Measurements from ENCODE around the gene NUDT19.

The NUDT19 gene

DNA sequence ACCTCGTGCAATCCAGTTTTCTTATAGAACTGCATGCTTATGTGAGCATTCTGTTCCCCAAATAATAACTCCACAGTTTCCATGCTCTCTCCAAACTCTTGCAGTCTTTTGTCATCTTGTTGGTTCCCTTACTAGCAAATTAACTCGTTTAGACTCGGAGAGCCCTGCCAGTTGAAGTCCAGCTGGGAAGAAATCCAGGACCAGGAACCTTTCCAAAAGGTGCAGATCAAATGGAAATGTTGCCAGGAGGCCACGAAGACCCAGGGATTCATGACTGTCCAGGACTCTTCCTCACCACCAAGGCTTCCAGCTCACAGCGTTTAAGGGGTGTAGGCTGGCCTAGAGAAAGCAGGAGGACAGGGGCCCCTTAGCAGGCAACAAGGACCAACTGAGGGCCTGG is 25.9 kb downstream of the NUDT19 start:
- no peak for ATAC-seq
- TF ChIP-seq ISL1 (CRISPR knock-in tag; IDR thresholded peaks at IDR 0.05) = no peak
- TF ChIP-seq ZFP30 (CRISPR knock-in tag; IDR thresholded peaks at IDR 0.05) = no peak

DNA sequence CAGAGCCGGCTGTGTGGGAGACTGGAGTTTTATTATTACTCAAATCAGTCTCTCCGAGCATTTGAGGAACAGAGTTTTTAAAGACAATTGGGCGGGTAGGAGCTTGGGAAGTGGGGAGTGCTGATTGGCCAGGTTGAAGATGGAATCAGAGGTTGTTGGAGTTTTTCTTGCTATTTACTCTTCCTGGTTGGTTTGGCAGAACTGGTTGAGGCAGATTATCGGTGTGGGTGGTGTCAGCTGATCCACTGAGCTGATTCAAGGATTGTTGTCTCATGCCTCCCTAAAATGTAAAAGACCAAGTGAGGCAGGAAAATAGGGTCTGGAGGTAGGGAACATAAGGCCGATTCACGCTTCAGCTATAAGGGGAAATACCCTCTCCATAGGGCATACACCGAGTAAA is 26.7 kb downstream of the NUDT19 start:
- no peak for ATAC-seq

DNA sequence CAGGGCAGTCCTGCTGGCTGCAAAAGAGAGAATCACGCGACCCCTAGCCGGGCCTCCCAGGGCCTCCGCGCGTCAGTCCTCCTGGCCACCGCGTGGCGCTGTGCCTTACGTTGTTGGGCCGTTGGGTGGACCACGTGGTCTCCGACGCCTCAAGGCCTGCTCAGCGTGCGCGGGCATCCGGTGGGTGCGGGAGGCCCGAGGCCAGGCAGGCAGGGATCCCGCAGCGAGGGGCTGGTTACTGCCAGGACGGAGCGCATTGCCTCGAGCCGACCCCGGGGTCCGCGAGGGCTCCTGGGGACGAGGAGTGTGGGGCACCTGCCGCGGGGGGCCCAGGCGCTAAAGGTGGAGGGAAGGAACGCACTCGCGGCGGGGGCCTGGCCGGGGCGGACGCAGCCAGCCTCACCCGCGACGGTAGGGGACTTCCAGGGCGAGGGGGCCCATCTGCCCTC is 28.0 kb downstream of the NUDT19 start, which contains the start of gene TDRD12:
TSS of gene TDRD12 (plus strand) at position 157 of the 449 bp plus-strand sequence. CDS start 306 bp downstream, outside the sequence.
- ATAC-seq = no peak
- TF ChIP-seq ZNF70 (CRISPR knock-in tag; IDR thresholded peaks at IDR 0.05) = no peak
- TF ChIP-seq, protein P1, sequence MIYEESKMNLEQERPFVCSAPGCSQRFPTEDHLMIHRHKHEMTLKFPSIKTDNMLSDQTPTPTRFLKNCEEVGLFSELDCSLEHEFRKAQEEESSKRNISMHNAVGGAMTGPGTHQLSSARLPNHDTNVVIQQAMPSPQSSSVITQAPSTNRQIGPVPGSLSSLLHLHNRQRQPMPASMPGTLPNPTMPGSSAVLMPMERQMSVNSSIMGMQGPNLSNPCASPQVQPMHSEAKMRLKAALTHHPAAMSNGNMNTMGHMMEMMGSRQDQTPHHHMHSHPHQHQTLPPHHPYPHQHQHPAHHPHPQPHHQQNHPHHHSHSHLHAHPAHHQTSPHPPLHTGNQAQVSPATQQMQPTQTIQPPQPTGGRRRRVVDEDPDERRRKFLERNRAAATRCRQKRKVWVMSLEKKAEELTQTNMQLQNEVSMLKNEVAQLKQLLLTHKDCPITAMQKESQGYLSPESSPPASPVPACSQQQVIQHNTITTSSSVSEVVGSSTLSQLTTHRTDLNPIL (CRISPR knock-in tag; IDR thresholded peaks at IDR 0.05; ENCODE audit: low read depth) = no peak
- no peak for TF ChIP-seq TOX (CRISPR knock-in tag; IDR thresholded peaks at IDR 0.05; ENCODE audit: borderline replicate concordance)
- no peak for TF ChIP-seq ESRRG (CRISPR knock-in tag; IDR thresholded peaks at IDR 0.05)
- TF ChIP-seq SNAI2 (CRISPR knock-in tag; IDR thresholded peaks at IDR 0.05) = no peak
- no peak for TF ChIP-seq GLIS3 (CRISPR knock-in tag; IDR thresholded peaks at IDR 0.05)
- no peak for TF ChIP-seq PPARA (CRISPR knock-in tag; IDR thresholded peaks at IDR 0.05; ENCODE audit: borderline replicate concordance)
- no peak for TF ChIP-seq ZNF565 (CRISPR knock-in tag; conservative IDR thresholded peaks at IDR 0.05; ENCODE audit: low read depth)
- TF ChIP-seq ARNTL (CRISPR knock-in tag; IDR thresholded peaks at IDR 0.05; ENCODE audit: borderline replicate concordance, low read depth) = no peak
- TF ChIP-seq ZC3H10 (CRISPR knock-in tag; IDR thresholded peaks at IDR 0.05) = no peak
- TF ChIP-seq TCF4 (CRISPR knock-in tag; IDR thresholded peaks at IDR 0.05; ENCODE audit: borderline replicate concordance) = no peak
- no peak for TF ChIP-seq BACH2 (CRISPR knock-in tag; IDR thresholded peaks at IDR 0.05; ENCODE audit: borderline replicate concordance)
- no peak for TF ChIP-seq ZFP3 (CRISPR knock-in tag; IDR thresholded peaks at IDR 0.05)
- TF ChIP-seq ZNF8 (CRISPR knock-in tag; IDR thresholded peaks at IDR 0.05) = no peak
- TF ChIP-seq ZFP30 (CRISPR knock-in tag; IDR thresholded peaks at IDR 0.05) = no peak
- no peak for TF ChIP-seq RARB (CRISPR knock-in tag; IDR thresholded peaks at IDR 0.05)
- TF ChIP-seq, protein P2, sequence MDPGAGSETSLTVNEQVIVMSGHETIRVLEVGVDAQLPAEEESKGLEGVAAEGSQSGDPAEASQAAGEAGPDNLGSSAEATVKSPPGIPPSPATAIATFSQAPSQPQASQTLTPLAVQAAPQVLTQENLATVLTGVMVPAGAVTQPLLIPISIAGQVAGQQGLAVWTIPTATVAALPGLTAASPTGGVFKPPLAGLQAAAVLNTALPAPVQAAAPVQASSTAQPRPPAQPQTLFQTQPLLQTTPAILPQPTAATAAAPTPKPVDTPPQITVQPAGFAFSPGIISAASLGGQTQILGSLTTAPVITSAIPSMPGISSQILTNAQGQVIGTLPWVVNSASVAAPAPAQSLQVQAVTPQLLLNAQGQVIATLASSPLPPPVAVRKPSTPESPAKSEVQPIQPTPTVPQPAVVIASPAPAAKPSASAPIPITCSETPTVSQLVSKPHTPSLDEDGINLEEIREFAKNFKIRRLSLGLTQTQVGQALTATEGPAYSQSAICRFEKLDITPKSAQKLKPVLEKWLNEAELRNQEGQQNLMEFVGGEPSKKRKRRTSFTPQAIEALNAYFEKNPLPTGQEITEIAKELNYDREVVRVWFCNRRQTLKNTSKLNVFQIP (CRISPR knock-in tag; IDR thresholded peaks at IDR 0.05; ENCODE audit: borderline replicate concordance, low read depth) = no peak
- TF ChIP-seq CSDC2 (CRISPR knock-in tag; IDR thresholded peaks at IDR 0.05) = no peak
- no peak for TF ChIP-seq OSR1 (CRISPR knock-in tag; IDR thresholded peaks at IDR 0.05)
- TF ChIP-seq, protein P3, sequence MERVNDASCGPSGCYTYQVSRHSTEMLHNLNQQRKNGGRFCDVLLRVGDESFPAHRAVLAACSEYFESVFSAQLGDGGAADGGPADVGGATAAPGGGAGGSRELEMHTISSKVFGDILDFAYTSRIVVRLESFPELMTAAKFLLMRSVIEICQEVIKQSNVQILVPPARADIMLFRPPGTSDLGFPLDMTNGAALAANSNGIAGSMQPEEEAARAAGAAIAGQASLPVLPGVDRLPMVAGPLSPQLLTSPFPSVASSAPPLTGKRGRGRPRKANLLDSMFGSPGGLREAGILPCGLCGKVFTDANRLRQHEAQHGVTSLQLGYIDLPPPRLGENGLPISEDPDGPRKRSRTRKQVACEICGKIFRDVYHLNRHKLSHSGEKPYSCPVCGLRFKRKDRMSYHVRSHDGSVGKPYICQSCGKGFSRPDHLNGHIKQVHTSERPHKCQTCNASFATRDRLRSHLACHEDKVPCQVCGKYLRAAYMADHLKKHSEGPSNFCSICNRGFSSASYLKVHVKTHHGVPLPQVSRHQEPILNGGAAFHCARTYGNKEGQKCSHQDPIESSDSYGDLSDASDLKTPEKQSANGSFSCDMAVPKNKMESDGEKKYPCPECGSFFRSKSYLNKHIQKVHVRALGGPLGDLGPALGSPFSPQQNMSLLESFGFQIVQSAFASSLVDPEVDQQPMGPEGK (CRISPR knock-in tag; IDR thresholded peaks at IDR 0.05; ENCODE audit: borderline replicate concordance) = no peak

More for the DNA sequence above, 26.7 kb downstream of the NUDT19 start:
- TF ChIP-seq ZC3H10 (CRISPR knock-in tag; IDR thresholded peaks at IDR 0.05) = no peak
- TF ChIP-seq ZNF70 (CRISPR knock-in tag; IDR thresholded peaks at IDR 0.05) = no peak
- TF ChIP-seq ZNF565 (CRISPR knock-in tag; conservative IDR thresholded peaks at IDR 0.05; ENCODE audit: low read depth) = no peak
- TF ChIP-seq, protein P4, sequence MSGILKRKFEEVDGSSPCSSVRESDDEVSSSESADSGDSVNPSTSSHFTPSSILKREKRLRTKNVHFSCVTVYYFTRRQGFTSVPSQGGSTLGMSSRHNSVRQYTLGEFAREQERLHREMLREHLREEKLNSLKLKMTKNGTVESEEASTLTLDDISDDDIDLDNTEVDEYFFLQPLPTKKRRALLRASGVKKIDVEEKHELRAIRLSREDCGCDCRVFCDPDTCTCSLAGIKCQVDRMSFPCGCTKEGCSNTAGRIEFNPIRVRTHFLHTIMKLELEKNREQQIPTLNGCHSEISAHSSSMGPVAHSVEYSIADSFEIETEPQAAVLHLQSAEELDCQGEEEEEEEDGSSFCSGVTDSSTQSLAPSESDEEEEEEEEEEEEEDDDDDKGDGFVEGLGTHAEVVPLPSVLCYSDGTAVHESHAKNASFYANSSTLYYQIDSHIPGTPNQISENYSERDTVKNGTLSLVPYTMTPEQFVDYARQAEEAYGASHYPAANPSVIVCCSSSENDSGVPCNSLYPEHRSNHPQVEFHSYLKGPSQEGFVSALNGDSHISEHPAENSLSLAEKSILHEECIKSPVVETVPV (CRISPR knock-in tag; IDR thresholded peaks at IDR 0.05) = no peak
- TF ChIP-seq RARB (CRISPR knock-in tag; IDR thresholded peaks at IDR 0.05) = no peak
- TF ChIP-seq ISL1 (CRISPR knock-in tag; IDR thresholded peaks at IDR 0.05) = no peak
- TF ChIP-seq ESRRG (CRISPR knock-in tag; IDR thresholded peaks at IDR 0.05) = no peak
- no peak for TF ChIP-seq ZFP30 (CRISPR knock-in tag; IDR thresholded peaks at IDR 0.05)
- TF ChIP-seq ZNF8 (CRISPR knock-in tag; IDR thresholded peaks at IDR 0.05) = no peak
- TF ChIP-seq PPARA (CRISPR knock-in tag; IDR thresholded peaks at IDR 0.05; ENCODE audit: borderline replicate concordance) = no peak
- TF ChIP-seq TOX (CRISPR knock-in tag; IDR thresholded peaks at IDR 0.05; ENCODE audit: borderline replicate concordance) = no peak
